Left kidney (tissue), 2 donors: Measurements from ENCODE around the gene VPS39. TPM values are rescaled to one million over a fixed set of nuclear protein-coding genes. Genes with fewer than 3 reads are reported as not detected.

Experiments
- DNase-seq: peaks from one replicate; pipeline ENCODE4 v3.0.0-alpha.2; 2013
- polyA plus RNA-seq: library from polyadenylated mRNA; unstranded; fragments of 120-200 nt; gene quantifications from one replicate; pipeline ENCODE4 v1.2.1, GENCODE V29; 2013; ENCODE audit not compliant: insufficient read length

Gene VPS39
- polyA plus RNA-seq, 1 donor: 98.5 TPM

GRCh38 chr15:42202653-42203052 is 5.5 kb downstream of the VPS39 start:
- DNase-seq: no peak

- no peak for DNase-seq
These were observed 6.3 kb downstream of the VPS39 start for GRCh38 chr15:42201801-42202200.

- no peak for DNase-seq
These were observed 9.0 kb downstream of the VPS39 start for GRCh38 chr15:42199126-42199525.

- DNase-seq: no peak
These were observed 9.6 kb downstream of the VPS39 start for GRCh38 chr15:42198516-42198915.

- DNase-seq: no peak
These were observed 13.6 kb downstream of the VPS39 start for GRCh38 chr15:42194513-42194912.

- no peak for DNase-seq
These were observed 14.7 kb downstream of the VPS39 start for GRCh38 chr15:42193383-42193782.

- no peak for DNase-seq
These were observed 16.3 kb downstream of the VPS39 start for GRCh38 chr15:42191610-42192346.

GRCh38 chr15:42190370-42190769 is 17.7 kb downstream of the VPS39 start:
- DNase-seq: no peak

- no peak for DNase-seq
These were observed 22.3 kb downstream of the VPS39 start for GRCh38 chr15:42185801-42186200.

GRCh38 chr15:42184736-42185135 is 23.4 kb downstream of the VPS39 start:
- DNase-seq: no peak

GRCh38 chr15:42184296-42184695 is 23.8 kb downstream of the VPS39 start:
- DNase-seq: no peak

- DNase-seq: no peak
These were observed 25.1 kb downstream of the VPS39 start for GRCh38 chr15:42182961-42183360.

GRCh38 chr15:42182328-42182886 is 25.7 kb downstream of the VPS39 start:
- no peak for DNase-seq

GRCh38 chr15:42178056-42178455 is 30.0 kb downstream of the VPS39 start:
- no peak for DNase-seq

GRCh38 chr15:42175671-42176070 is 32.4 kb downstream of the VPS39 start:
- DNase-seq: no peak

GRCh38 chr15:42172475-42172874 is 35.6 kb downstream of the VPS39 start:
- DNase-seq: no peak

GRCh38 chr15:42171795-42172194 is 36.3 kb downstream of the VPS39 start:
- no peak for DNase-seq

GRCh38 chr15:42171122-42171521 is 37.0 kb downstream of the VPS39 start:
- DNase-seq: no peak

GRCh38 chr15:42166225-42166940 is 41.7 kb downstream of the VPS39 start:
- no peak for DNase-seq

- DNase-seq: no peak
These were observed 43.0 kb downstream of the VPS39 start for GRCh38 chr15:42165106-42165505.

GRCh38 chr15:42163947-42164550 is 44.1 kb downstream of the VPS39 start:
- no peak for DNase-seq

GRCh38 chr15:42163291-42163690 is 44.8 kb downstream of the VPS39 start:
- DNase-seq: no peak

- no peak for DNase-seq
These were observed 48.0 kb downstream of the VPS39 start for GRCh38 chr15:42160136-42160535.
